Effector memory CD8-positive, alpha-beta T cell (primary cell): ENCODE data around the gene XK.
A peak's percentile ranks its signal among the peaks of the same experiment; 100 is the strongest.

Experiments
- ATAC-seq: fragments of 150-1000 bp; cut with Tn5 transposase; replicated peaks from 2 replicates; pipeline ENCODE4 v1.10.0; 2021; ENCODE audit warnings: mild to moderate bottlenecking, moderate library complexity
- DNase-seq, 3 experiments: peaks; one replicate each; pipeline ENCODE4 v3.0.0; 2021
- H3K27ac Mint-ChIP-seq, 2 donors: one replicate each; pipeline ENCODE4 v1.8.0; 2022; ENCODE audit warnings: mild to moderate bottlenecking in 2 of 2, mixed read lengths in 2 of 2, moderate library complexity in 2 of 2
- H3K27me3 Mint-ChIP-seq, 2 donors: one replicate each; pipeline ENCODE4 v1.8.0; 2022; ENCODE audit warnings: mixed read lengths in 2 of 2
- H3K36me3 Mint-ChIP-seq: one replicate; pipeline ENCODE4 v1.8.0; 2022; ENCODE audit warnings: mild to moderate bottlenecking, moderate library complexity, mixed read lengths; ENCODE audit not compliant: insufficient read depth
- H3K4me1 Mint-ChIP-seq, 2 donors: one replicate each; pipeline ENCODE4 v1.8.0; 2022; ENCODE audit warnings: low read depth in 2 of 2, mixed read lengths in 2 of 2
- H3K4me3 Mint-ChIP-seq, 2 donors: one replicate each; pipeline ENCODE4 v1.8.0; 2022; ENCODE audit warnings: mild to moderate bottlenecking in 2 of 2, mixed read lengths in 2 of 2, moderate library complexity in 2 of 2
- H3K9me3 Mint-ChIP-seq, 2 donors: one replicate each; pipeline ENCODE4 v1.8.0; 2022; ENCODE audit warnings: mixed read lengths in 2 of 2

The XK gene

GRCh38 chrX:37662181-37662580 lies 23.4 kb upstream of the XK start:
- H3K4me3 Mint-ChIP-seq, result no peak overlapping the region
- no peaks in the 10 kb centered on the region for H3K9me3 Mint-ChIP-seq
- no peak for DNase-seq
- ATAC-seq, result no peak
- no peak overlapping the region for H3K27ac Mint-ChIP-seq
- no peaks in the 10 kb centered on the region for H3K36me3 Mint-ChIP-seq
- no peaks in the 10 kb centered on the region for H3K27me3 Mint-ChIP-seq
- H3K4me1 Mint-ChIP-seq, result no peaks in the 10 kb centered on the region

DNA sequence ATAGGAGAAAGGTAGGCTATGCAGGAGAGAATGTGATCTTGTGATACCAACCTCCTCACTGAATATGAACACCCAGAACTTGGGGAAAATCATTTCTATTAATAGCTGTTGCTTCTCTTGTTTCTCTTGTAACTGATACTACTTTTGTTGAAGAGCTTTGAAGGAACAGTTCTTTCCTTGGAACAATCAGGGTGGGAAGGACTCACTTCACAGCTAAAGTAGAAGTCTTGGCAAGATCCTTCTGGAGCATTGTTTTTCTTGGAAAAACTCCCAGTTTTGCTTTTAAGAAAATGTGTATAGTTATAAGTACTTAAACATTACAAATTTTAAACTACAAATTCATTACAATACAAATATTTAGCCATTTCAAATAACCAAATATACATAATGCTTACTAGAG lies 19.1 kb upstream of the XK start:
- no peak overlapping the region for H3K4me3 Mint-ChIP-seq
- no peaks in the 10 kb centered on the region for H3K9me3 Mint-ChIP-seq
- H3K27ac Mint-ChIP-seq, result no peak overlapping the region
- DNase-seq (no peak), ATAC-seq (no peak)
- no peaks in the 10 kb centered on the region for H3K27me3 Mint-ChIP-seq
- H3K4me1 Mint-ChIP-seq, result no peaks in the 10 kb centered on the region
- no peaks in the 10 kb centered on the region for H3K36me3 Mint-ChIP-seq

DNA sequence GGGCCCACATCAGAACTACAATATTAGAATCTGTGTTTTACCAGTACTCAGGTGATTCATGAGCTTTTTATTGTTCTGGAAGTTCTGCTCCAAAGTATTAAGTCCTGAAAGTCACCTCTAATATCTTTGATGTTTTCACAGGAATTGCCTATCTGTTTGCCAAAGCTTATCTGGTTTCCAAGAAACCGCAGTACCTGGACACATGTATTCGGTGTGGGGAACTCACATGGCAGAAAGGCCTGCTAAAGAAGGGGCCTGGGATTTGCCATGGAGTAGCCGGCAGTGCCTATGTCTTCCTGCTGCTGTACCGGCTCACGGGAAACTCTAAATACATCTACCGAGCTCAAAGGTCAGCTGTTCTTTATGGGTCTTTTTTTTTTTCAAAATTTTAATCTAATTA lies 18.4 kb upstream of the XK start:
- Mint-ChIP-seq H3K27ac (no peak overlapping the region), H3K36me3 (no peaks in the 10 kb centered on the region), H3K9me3 (no peaks in the 10 kb centered on the region), H3K4me3 (no peak overlapping the region), H3K4me1 (no peaks in the 10 kb centered on the region), H3K27me3 (no peaks in the 10 kb centered on the region)
- DNase-seq (no peak), ATAC-seq (no peak)

GRCh38 chrX:37672563-37672962 lies 13.0 kb upstream of the XK start:
- H3K4me1 Mint-ChIP-seq, result no peaks in the 10 kb centered on the region
- H3K9me3 Mint-ChIP-seq, result no peaks in the 10 kb centered on the region
- H3K27me3 Mint-ChIP-seq, result no peaks in the 10 kb centered on the region
- no peak overlapping the region for H3K4me3 Mint-ChIP-seq
- DNase-seq, result no peak
- ATAC-seq, result no peak
- H3K27ac Mint-ChIP-seq, result no peak overlapping the region
- no peaks in the 10 kb centered on the region for H3K36me3 Mint-ChIP-seq

DNA sequence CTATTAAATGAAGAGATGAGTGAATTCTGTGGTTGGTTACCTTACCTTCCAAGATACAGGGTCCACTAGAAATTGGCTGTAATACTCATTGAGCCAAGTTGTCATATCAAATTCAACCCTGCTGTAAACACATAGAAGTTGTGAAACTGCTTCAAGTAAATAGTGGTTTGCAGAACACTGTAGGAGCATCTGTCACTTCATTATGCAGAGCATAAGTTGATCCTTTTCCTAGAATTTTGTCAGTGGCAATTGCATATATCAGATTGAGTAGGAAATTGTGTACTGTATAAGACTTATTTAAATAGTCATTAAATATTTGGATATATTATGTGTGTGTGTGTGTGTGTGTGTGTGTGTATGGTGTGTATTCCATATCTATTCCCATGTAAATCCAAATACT lies 8.8 kb upstream of the XK start:
- H3K4me1 Mint-ChIP-seq, result no peaks in the 10 kb centered on the region
- H3K27ac Mint-ChIP-seq, result no peak overlapping the region
- no peak for ATAC-seq
- H3K27me3 Mint-ChIP-seq, result no peaks in the 10 kb centered on the region
- H3K9me3 Mint-ChIP-seq, result no peaks in the 10 kb centered on the region
- no peak for DNase-seq
- H3K4me3 Mint-ChIP-seq, result no peak overlapping the region
- no peaks in the 10 kb centered on the region for H3K36me3 Mint-ChIP-seq

DNA sequence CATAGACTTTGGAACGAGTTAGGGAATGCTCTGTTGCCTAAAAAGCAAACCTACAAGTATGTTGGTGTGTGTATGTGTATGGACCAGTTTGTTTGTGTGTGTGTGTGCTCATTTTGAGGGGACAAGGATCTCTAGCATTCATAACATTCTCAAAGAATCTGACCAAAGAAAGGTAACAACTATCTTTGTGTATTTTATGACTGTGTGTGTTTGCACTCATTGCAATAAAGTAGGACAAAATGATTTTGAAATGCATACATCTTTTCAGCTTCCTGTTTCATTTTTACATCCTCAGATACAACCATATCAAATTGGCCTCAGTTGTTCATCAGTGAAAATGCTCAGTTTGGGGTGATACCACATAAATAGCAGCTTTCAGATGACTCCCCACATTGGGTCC lies 8.3 kb upstream of the XK start:
- H3K27me3 Mint-ChIP-seq, result no peaks in the 10 kb centered on the region

DNA sequence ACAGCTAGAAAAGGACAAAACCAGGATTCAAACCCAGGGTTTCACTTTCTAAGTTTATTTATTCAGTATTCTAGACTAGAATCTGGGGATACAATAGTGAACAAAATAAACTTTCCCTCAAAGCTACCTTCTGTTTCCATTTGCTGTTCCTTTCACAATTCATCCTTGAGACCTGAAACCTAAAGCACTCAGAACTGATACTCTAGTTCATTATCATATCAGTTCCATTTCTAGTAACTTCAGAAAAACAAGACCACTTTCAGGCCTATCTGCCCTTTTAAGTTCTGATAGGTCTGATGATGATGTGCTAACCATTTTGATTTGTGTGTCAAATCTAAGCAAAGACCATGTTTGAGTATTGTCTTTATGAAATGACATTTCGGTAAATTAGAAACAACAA lies 7.8 kb upstream of the XK start:
- Mint-ChIP-seq H3K27me3 (no peaks in the 10 kb centered on the region), H3K4me3 (no peak overlapping the region), H3K36me3 (no peaks in the 10 kb centered on the region), H3K27ac (no peak overlapping the region), H3K4me1 (no peaks in the 10 kb centered on the region), H3K9me3 (no peaks in the 10 kb centered on the region)
- DNase-seq, result no peak
- ATAC-seq, result no peak

More for the DNA sequence above, 8.3 kb upstream of the XK start:
- Mint-ChIP-seq H3K9me3 (no peaks in the 10 kb centered on the region), H3K4me1 (no peaks in the 10 kb centered on the region), H3K4me3 (no peak overlapping the region), H3K27ac (no peak overlapping the region), H3K36me3 (no peaks in the 10 kb centered on the region)
- no peak for DNase-seq
- no peak for ATAC-seq

- H3K4me1 Mint-ChIP-seq, result no peaks in the 10 kb centered on the region
- no peak for ATAC-seq
Measured at GRCh38 chrX:37678574-37678973, 7.0 kb upstream of the XK start.

DNA sequence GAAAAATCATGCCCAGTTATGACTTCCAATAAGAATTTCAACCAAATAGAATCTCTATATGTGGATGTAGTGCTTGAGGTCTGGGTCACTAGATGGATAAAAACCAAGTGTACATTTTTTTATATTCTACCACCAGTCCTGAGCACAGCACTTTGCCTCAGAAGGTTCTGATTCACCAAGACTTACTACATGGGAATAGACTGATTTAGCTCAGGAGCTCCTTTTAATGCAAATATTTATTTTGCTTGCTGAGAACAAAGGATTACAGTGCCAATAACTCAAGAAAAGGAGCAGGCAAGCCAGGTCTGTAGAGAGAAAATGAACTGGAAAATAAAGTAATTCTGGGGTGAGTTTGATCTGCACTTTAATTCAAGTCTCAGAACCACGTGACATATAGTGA lies 6.4 kb upstream of the XK start:
- no peak for DNase-seq
- no peak for ATAC-seq
- no peaks in the 10 kb centered on the region for H3K27me3 Mint-ChIP-seq
- H3K36me3 Mint-ChIP-seq, result no peaks in the 10 kb centered on the region
- no peak overlapping the region for H3K27ac Mint-ChIP-seq
- no peaks in the 10 kb centered on the region for H3K4me1 Mint-ChIP-seq
- H3K4me3 Mint-ChIP-seq, result no peak overlapping the region
- H3K9me3 Mint-ChIP-seq, result no peaks in the 10 kb centered on the region

More at GRCh38 chrX:37678574-37678973, 7.0 kb upstream of the XK start:
- Mint-ChIP-seq H3K9me3 (no peaks in the 10 kb centered on the region), H3K36me3 (no peaks in the 10 kb centered on the region), H3K4me3 (no peak overlapping the region), H3K27ac (no peak overlapping the region), H3K27me3 (no peaks in the 10 kb centered on the region)
- no peak for DNase-seq

DNA sequence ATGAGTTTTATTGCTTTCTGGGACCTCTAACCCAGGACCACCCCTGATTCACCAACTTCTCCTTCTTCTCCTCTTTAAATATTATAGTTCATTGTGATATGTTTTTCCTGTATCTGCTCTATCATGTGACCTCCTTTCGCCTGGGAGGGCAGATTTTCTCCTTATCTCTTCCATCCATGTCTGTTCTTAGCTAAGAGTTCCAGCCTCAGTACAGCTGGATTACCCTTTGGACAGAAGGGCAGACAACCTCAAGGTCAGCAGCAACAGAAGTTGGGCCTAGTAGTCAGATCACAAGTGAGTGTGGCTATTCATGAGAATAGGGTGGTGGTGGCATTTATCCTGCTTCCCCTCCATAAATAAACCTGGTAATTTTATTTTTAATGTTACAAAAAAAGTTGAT lies 5.7 kb upstream of the XK start:
- H3K4me3 Mint-ChIP-seq, result no peak overlapping the region
- no peaks in the 10 kb centered on the region for H3K36me3 Mint-ChIP-seq
- H3K4me1 Mint-ChIP-seq, result no peaks in the 10 kb centered on the region
- no peak overlapping the region for H3K27ac Mint-ChIP-seq
- H3K27me3 Mint-ChIP-seq, result no peaks in the 10 kb centered on the region
- no peak for ATAC-seq
- H3K9me3 Mint-ChIP-seq, result no peaks in the 10 kb centered on the region
- DNase-seq, result no peak

DNA sequence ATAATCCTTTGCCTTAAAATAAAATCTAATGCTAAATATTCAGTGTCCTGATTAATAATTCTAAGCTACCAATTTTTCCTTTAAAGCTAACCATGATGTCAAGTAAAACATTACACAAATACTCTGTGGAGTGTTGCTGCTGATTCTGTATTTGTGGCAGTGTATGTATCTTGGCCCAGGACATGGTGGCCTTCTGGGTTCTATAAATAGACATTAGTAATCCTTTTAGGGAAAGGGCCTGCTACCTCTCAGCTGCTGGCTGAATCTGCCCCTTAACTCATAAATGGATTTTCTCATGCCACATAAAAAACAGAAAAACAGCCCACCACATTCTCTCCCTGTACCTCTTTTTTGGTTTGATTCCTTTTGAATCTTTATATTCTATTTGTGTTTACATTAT lies 1.2 kb upstream of the XK start:
- no peak for DNase-seq
- H3K4me3 Mint-ChIP-seq, result peak overlapping the region in 1 of 2 donors; percentile 56
- no peaks in the 10 kb centered on the region for H3K4me1 Mint-ChIP-seq
- no peak overlapping the region for H3K27ac Mint-ChIP-seq
- no peaks in the 10 kb centered on the region for H3K9me3 Mint-ChIP-seq
- no peaks in the 10 kb centered on the region for H3K27me3 Mint-ChIP-seq
- H3K36me3 Mint-ChIP-seq, result no peaks in the 10 kb centered on the region
- no peak for ATAC-seq

DNA sequence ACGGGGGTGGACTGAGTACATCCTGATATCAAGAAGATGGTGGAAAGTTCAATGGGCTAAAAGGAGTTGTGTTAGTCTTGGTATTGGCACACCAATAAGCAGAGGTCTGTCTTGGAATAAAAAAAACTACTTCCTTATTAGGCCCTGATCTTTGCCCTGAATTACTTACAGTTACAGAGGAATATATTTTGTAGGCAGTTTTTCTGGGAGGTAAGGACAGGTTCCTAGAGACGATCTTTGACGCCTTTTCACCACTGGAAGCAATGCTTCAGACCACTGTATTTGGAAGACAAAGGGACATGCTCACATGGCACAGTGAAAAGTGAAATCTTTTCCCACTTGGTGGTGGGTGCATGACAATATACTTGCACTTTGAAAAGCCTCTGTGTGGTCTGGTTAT lies 618 bp upstream of the XK start:
- no peak for DNase-seq
- H3K27ac Mint-ChIP-seq, result no peak overlapping the region
- H3K4me3 Mint-ChIP-seq, result peak overlapping the region; percentile 53 to 56

DNA sequence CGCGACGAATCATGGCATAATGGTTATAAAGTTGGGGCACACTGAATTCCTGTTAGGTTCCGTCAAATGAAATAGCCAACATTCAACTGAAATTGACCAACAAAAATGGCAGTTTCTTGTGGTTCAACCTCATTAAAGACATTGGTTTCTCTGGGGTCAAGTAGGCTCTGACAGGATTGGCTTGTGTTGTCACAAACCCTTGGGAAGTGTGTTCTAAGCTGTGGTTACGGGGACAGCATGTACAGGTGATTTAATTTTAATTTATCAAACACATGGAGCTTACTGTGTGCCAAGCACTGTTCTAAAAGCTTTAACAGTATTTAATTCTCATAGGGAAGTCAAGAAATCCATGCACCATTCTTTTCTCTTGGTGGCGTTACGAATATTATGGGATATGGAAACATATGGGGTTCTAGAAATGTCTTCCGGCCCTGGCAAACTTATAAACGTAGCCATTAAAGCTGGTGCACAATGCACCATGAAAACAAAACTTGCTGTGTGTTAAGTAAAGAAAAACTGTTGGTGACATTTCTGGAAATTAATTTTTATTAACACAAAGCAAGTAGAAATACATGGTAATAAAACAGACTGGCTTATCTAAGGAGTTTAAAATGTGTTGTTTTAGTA lies 891 bp downstream of the XK start:
- no peaks in the 10 kb centered on the region for H3K27me3 Mint-ChIP-seq
- no peak overlapping the region for H3K27ac Mint-ChIP-seq
- no peaks in the 10 kb centered on the region for H3K4me1 Mint-ChIP-seq
- DNase-seq, result no peak
- H3K9me3 Mint-ChIP-seq, result no peaks in the 10 kb centered on the region
- no peak for ATAC-seq
- H3K36me3 Mint-ChIP-seq, result no peaks in the 10 kb centered on the region
- peak overlapping the region; percentile 63 to 77 for H3K4me3 Mint-ChIP-seq

More for the DNA sequence above, 618 bp upstream of the XK start:
- no peak for ATAC-seq
- H3K36me3 Mint-ChIP-seq, result no peaks in the 10 kb centered on the region
- no peaks in the 10 kb centered on the region for H3K27me3 Mint-ChIP-seq
- H3K9me3 Mint-ChIP-seq, result no peaks in the 10 kb centered on the region
- H3K4me1 Mint-ChIP-seq, result no peaks in the 10 kb centered on the region

DNA sequence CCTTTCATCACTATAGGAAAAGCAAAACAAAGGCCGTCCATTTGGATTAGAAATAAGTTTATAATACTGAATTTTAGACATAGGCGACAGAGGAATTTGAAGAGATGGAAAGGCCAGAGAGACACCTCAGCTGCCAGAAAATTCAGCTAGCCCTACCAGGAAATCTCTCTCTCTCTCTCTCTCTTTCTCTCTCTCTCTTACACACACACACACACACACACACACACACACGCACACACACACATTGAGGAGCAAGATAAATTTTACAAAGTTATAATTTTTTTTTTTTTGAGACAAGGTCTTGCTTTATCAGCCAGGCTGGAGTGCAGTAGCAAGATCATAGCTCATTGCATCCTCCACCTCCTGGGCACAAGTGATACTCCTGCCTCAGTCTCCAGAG lies 1.4 kb downstream of the XK start:
- no peak overlapping the region for H3K4me3 Mint-ChIP-seq
- no peaks in the 10 kb centered on the region for H3K27me3 Mint-ChIP-seq
- ATAC-seq (no peak), DNase-seq (no peak)
- no peaks in the 10 kb centered on the region for H3K36me3 Mint-ChIP-seq
- no peaks in the 10 kb centered on the region for H3K9me3 Mint-ChIP-seq
- H3K4me1 Mint-ChIP-seq, result no peaks in the 10 kb centered on the region
- H3K27ac Mint-ChIP-seq, result no peak overlapping the region

- DNase-seq, result no peak
- no peak for ATAC-seq
- Mint-ChIP-seq H3K9me3 (no peaks in the 10 kb centered on the region), H3K4me1 (no peaks in the 10 kb centered on the region), H3K4me3 (no peak overlapping the region), H3K36me3 (no peaks in the 10 kb centered on the region), H3K27ac (no peak overlapping the region), H3K27me3 (no peaks in the 10 kb centered on the region)
Measured at GRCh38 chrX:37690119-37690518, 4.5 kb downstream of the XK start.
